Daoy (cell line): Measurements from ENCODE around the gene WBP2NL. TPM values are rescaled to one million over a fixed set of nuclear protein-coding genes. Genes with fewer than 3 reads are reported as not detected.
"Not testable (repeated sequence)": the region's sequence is repeated elsewhere in the genome, so short reads cannot be mapped to it uniquely, and the experiment has no call there.

Source experiments
- DNase-seq: peaks from one replicate; pipeline ENCODE4 v3.0.0-alpha.2; 2015; ENCODE audit warnings: low read depth
- total RNA-seq: library from RNA; depleted of rRNA; stranded (reverse); fragments of >200 nt; shearing (Covaris generic); gene quantifications from 2 replicates; pipeline ENCODE4 v1.2.3, GENCODE V29; 2014; rRNA removed

Gene WBP2NL, protein sequence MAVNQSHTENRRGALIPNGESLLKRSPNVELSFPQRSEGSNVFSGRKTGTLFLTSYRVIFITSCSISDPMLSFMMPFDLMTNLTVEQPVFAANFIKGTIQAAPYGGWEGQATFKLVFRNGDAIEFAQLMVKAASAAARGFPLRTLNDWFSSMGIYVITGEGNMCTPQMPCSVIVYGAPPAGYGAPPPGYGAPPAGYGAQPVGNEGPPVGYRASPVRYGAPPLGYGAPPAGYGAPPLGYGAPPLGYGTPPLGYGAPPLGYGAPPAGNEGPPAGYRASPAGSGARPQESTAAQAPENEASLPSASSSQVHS
- not detected in 2 replicates for total RNA-seq

DNA sequence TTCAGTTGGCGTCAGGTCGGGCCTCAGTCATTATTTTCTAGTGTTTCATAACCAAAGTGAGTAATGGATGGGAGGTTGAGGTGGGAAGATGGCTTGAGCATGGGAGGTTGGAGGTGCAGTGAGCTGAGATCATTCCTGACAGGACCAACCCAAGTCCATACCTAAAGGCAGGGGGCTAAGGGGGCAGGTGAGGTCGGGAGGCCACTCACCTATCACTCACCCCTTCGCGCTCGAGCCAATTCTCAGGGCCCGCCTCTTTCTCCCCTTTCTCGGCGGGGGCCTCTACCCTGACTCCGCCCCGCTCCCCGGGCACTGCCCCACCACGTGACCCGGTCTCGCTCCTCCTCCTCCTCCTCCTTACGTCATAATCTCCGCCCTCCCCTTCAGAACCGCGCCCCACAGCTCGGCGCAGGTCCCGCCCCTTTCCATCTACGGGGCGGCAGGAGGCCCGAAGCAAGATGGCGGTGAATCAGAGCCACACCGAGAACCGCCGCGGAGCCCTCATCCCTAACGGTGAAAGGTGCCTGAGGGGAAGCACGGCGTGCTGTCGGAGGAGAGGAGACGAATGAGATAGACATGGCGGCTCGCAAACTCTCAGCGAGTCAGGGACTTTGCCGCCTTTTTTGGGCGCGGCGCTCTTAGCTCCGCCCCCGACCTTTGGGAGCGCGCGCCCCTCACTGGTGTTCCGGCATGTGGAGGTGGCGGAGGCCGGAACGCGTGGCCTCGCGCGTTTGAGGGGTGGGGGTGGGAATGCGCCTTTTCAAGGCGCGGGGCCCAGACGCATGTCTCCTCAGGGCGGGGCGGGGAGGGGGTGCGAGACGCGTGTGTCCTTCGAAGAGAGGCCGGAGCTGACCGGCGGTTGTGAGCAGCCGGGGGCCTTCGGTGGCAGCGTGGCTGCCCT, at the start of gene WBP2NL:
Gene WBP2NL, plus strand, starts transcription at position 428 of the 901 bp plus-strand sequence. Its CDS starts 31 bp downstream, at position 459.
- no peak for DNase-seq

DNA sequence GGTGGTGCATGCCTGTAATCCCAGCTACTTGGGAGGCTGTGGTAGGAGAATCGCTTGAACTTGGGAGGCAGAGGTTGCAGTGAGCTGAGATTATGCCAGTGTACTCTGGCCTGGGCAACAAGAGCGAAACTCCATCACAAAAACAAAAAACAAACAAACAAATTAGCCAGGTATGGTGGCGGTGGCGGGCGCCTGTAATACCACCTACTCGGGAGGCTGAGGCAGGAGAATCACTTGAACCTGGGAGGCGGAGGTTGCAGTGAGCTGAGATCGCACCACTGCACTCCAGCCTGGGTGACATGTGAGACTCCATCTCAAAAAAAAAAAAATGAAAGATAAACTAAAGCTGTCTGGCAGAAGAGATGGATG, 49.7 kb upstream of the WBP2NL start:
- not testable (repeated sequence) for DNase-seq

DNA sequence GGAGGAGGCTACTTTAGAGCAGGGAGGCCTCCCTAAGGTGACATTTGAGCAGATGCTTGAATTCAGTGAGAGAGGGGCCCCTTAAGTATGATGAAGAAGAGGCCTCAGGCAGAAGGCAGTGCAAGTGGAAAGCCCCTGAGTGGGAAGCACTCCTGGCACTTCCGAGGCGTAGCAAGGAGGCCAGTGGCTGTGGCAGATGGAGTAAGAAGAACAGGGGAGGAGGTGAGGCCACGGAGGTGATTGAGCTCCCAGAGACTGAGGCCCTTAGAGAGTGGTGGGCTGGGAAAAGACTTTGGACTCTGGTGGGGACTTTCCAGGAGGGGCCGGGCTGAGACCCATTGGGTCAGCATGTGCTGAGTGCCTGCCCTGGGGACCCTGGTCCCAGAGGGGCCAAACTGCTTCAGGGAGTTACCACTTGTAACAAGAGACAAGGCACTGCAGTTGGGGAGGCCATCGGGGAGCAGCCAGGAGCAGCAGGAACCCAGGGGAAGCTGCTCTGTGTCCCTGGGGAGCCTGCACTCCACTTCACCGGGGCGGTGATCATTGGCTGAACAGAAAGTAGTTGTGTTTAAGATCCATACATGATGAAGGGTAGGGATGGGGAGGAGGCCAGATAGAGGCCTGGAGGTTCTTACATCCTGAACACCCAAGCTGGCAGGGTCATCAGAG, 49.2 kb upstream of the WBP2NL start:
- DNase-seq: no peak

DNA sequence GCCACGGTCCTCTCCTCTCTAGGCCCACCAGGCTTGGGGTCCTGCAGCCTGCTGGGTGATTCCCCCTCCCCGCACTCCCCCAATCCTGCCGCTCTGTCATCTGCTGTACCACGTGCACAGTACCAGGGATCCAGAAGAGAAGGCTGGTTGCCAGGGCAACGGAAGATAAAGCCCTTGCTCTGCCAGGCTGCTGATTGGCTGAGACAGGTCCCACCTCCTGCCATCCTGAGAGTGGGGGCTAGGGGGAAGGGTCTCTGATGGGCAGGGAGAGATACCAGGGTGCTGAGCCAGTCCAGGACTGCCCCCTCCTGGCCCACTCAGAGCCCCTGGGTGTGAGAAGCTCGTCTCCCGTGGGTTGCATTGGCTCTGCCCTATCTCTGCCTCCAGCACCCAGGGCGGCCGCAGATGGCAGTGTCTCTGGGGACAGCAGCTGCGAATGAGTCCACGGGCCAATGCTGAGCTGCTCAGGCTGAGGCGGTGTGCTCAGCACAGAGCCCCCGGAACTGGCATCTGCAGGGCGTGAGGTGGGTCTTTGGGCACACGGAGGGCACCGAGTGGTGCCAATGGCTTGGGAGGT, 46.6 kb upstream of the WBP2NL start, which contains the start of gene SMIM45:
Gene SMIM45, plus strand, starts transcription at position 253 of the 577 bp plus-strand sequence.
- DNase-seq: no peak

DNA sequence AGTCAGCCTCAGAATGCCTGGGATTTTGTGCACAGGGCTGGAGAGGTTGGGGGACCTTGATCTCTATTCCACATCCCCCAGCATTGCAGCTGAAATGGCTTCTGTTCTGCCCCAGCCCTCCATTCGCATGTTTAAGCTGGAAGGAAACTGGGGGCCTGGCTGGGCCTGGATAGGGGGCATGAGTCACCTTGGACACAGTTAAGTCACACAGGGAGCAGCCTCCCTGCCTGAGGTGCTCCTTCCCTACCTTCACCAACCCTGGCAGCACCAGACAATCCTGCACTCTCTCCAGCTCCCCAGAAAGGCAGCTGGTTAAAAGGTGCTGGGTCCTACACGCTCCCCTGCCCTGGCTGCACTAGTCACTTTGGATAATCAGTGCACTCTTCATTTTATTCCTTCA, 45.9 kb upstream of the WBP2NL start:
- no peak for DNase-seq

DNA sequence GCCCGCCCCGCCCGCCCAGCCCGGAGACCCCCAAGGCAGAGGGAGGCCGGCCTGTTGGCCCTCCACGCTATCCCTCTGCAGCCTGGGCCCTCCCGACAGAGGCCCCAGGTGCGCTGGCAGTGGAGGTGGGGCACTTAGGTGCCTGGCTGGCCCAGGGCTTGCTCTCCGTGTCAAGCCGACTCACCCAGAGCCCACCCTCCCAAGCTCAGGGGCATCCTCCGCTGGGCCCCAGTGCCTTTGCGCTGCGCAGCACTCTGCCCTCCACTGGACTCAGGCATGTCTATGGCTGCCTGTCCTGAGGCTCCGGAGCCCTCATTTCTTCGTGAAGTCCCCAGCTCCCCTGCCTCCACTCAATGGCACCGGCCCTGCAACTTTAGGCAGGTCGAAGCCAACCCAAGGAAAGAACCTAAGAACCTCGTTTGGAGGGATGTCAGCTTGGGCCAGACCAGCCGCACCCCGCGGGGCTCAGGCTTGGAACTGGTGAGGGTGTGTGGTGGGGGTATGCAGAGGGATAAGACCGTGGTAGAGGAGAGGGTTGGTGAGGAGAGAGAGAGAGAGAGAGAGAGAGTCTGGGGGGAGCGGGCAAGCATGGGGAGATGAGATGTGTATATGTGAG, 40.5 kb upstream of the WBP2NL start:
- DNase-seq: no peak

DNA sequence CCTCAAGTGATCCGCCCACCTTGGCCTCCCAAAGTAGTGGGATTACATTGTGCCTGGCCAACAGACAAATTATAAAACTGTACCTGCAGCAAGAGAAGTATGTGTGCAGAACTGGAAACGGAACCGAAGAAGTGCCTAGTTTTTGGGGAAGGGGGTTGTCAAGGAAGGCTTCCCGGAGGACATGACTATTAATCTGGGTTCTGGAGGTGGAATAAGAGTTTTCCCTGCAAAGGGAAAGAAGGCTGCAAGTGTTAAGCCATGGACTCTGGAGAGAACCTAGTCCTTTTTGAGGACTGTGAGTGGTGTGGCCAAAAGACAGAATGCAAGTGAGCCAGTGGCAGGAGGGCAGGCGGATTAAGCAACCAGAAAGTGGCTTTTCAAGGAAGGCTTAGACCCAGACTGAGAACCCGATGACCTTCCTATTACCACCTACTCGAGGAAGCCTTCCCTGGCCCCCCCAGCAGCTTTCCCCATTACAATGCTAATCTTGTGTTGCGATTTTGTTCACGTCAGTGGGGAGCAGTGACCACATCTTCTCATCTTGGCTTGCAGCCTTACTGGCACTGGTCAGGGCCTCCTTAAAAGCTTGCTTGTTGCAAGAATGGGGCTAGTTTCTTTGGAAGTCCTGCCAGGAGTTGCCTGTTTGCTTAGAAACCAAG, 35.0 kb upstream of the WBP2NL start:
- DNase-seq: no peak

DNA sequence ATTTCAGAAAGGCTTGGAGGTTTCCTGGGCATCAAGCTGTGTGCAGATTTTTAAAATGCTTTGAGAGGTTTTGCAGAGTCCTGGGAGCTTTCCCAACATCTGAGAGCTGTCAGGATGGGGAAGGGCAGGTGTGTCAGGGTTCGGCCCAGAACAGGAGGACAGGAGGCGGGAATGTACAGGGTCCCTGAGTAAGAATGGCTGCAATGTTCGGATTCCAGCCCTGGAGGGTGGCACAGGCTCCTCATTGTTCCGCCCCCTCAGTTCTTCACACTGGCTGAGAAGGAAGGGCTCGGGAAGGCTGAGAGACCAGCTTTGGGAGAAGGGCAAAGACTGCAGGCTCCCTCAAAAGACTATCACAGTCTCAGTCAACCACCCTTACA, 34.5 kb upstream of the WBP2NL start:
- no peak for DNase-seq

DNA sequence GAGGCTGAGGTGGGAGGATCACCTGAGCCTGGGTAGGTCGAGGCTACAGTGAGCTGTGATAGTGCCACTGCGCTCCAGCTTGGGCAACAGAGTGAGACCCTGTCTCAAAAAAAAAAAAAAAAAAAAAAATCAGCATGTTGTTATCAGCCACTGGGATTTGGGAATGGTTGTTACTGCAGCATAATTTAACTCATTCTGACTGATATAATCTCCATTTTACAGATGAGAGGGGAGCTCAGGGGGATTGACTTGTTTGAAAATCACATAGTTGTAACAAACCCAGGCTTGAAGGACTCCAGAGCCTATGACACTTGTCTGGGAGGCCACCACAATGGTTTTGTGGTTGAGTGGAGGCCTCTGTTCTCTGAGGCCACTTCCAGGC, 32.4 kb upstream of the WBP2NL start:
- DNase-seq: no peak

DNA sequence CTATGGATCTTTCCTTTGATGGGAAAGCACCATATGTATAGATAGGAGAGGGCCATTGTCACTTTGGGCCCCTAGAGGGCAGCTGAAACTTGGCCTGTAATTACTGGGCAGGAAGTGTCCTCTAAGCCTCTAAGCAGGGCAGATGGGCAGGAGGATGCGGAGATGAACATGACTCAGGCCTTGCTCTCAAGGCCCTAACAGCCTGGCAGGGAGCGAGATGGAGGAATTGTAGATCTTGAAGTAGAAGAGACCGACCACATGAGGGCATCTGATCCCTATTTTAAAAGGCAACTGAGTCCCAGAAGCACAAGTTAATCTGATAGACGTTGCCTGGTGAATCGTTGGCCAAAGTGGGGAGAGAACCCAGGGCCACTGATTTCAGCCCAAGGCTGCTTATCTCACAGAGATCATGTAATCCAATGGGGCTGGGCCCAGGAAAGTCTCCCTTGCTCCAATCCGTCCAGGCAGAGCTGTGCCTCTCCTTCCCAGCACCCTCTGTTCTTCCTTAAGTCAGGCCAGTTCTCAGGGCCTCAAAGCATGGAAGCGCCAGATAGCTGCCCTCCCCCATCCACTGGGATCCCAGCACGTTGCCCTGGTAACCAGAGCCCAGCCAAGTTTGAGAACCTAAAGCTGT, 31.9 kb upstream of the WBP2NL start:
- peak; percentile 80 for DNase-seq

DNA sequence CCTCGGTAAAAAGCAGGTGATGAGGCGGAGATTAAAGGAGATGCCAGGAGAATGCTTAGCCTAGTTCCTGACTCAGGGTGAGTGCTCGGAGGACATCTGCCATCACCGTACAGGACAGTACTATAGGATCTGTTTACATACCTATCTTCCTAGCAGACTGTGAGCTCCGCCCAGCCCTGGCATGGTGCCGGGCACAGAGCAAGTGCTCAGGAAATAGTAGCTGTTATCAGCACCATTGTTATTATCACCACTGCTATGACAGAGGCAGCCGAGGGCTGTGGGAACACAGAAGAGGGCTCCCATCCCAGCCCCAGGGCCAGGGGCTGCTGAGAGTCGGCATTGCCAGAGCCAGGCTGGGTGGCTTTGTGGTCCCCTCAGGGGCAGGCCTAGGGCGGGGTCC, 30.0 kb upstream of the WBP2NL start:
- peak; percentile 18 for DNase-seq

DNA sequence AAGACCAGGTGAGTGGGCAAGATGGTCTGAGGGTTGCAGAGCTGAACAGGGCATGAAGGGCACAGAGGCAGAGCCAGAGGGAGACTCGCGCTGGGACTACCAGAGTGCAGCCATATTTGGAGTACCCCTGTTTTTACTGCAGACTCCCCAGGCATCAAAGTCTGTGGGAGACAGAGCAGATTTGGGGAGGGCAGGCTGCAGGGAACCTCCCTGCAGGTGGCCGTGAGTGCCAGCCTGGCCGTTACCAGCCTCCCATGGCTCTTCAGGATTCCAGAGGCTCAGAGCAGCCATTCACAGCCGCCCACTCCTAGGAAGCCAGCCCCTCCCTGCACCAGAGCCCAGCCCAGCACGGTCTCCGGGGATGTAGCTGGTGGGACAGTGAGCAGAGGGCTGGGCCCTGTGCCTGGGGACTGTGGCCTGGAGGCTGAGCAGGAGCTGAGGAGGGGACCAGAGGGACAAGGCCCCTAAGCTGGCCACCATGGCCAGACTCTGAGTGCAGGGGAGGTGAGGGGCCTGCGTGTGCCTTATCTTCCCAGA, 29.4 kb upstream of the WBP2NL start, which contains the start of gene SEPTIN3:
Gene SEPTIN3, plus strand, starts transcription at position 334 of the 537 bp plus-strand sequence. CDS start 2,050 bp downstream, outside the sequence.
- no peak for DNase-seq

DNA sequence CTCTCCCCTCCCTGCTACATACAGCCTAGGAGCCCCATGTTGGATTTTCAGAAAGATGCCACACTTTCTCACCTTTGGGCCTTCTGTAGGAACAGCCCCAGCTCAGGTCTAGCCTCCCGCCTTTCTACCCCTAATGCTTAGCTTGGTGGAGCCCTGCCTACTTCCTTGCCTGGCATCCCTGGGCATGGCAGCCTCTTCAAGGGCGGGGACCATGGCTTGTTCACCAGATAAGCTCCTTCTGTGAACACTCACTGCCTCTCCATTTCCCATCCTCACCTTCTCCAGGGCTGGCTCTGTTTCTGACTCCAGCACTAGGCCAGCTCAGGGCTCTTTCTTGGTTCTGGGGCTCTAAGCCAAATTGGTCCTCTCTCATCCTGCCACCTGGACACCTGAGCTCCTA, 28.0 kb upstream of the WBP2NL start:
- no peak for DNase-seq

DNA sequence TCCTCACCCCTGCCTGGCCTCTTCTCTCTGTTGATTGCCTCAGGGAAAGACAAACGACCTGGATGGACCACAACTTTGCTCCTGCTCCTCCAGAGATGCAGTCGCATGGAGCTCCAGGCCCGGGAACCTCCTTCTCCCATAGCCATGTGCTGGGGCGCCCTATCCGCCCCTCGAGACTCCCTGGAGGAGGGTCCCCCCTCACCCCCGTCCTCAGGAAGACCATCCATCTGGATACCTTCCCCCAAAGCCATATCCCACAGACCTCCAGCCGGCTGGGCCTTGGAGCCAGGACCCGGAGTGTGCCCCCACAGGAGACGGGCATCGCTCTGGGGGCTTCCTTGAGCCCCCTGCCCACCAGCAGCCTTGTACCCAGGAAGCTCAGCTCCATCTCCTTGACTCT, 27.2 kb upstream of the WBP2NL start:
- no peak for DNase-seq

DNA sequence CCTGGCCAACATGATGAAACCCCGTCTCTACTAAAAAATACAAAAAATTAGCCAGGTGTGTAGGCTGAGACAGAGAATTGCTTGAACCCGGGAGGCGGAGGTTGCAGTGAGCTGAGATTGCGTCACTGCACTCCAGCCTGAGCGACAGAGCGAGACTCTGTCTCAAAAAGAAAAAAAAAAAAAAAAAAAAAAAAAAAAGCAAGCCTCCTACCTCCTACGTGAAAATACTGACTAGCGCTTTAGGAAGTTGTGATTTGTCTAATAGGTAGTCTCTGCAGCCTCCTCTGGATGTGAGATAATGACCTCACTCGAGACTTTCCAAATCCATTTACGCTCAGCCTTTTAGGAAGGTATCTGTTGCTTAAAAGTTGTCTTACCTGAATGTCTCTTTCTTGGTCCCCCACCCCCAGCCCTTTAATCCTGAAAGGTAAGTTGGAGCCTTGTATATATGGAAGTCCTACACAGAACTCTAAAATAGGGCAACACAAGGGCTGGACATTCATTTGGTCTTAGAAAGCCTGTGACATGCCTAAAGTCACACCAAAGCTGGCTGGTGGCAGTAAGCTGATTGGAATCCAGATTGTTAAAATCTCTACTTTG, 23.8 kb upstream of the WBP2NL start:
- no peak for DNase-seq

DNA sequence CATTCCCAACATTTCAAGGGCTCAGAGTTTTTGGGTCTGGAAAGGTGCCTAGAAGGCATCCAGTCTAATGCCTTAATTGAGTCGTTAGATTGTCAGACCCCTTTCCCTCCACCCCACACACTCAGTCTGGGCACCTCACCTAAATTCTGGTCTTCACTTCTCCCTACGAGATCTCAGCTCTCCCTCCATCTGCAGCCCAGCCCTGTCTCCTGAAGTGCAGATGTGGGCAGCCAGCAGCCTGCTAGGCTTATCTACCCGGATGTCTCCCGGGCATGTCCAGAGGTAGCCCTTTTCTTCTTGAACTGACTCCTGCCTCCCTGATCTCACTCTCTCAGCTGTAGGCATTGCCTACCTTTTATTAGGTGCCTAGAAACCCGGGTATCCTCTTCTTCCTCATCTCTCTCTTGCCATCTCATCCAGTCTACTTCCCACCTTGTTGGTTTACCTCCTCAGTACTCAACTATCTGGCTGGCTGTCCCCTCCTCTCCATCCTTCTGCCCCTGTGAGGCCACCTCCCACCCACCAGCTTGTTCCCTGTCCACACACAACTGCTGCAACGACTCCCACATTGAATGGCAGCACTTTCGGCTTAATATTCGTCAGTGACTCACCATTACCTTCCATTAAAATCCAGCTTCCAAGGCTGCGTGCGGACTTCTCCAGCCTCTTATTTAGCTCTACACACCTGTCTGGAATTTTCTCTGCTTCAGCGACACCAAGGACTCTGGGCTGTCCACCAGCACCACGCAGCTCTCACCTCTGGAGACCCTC, 23.1 kb upstream of the WBP2NL start:
- no peak for DNase-seq

DNA sequence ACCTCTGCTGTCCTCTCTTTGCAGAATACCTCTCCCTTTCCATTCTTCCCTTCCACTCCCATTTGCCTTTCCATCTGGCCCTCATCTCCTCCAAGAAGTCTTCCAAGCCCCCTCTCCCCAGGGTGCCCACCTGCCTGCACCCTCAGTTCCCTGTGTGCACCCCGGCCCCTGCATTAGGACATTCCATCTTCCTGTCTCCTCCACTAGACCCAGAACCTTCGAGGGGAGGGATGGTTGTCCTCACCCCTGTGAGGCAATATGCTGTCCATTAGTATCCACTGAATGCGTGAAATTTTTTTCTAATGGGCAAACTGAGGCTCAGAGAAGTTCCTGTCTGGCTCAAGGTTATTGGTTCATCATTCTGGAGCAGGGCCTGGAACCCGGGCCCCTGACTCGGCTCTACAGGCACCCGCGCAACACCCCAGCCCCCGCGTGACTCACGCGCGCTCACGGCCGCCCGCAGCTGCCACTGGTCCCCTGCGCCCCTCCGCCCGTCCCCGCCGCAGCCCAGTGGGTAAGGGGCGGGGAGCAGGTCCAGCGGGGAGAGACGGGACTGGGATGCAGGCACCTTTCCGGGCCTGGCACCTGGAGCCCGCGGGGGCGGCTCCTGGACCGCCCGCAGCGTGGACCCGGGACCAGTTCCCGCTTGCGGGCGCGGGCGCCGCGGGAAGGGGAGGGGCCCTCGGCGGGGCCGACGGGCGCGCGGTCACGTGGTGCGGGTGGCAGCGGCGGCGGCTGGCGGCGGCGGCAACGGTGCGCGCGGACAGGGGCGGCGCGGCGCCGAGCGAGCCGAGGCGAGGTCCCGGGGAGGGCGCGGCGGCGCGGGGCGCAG, 22.3 kb upstream of the WBP2NL start:
- DNase-seq: peak; percentile 25

DNA sequence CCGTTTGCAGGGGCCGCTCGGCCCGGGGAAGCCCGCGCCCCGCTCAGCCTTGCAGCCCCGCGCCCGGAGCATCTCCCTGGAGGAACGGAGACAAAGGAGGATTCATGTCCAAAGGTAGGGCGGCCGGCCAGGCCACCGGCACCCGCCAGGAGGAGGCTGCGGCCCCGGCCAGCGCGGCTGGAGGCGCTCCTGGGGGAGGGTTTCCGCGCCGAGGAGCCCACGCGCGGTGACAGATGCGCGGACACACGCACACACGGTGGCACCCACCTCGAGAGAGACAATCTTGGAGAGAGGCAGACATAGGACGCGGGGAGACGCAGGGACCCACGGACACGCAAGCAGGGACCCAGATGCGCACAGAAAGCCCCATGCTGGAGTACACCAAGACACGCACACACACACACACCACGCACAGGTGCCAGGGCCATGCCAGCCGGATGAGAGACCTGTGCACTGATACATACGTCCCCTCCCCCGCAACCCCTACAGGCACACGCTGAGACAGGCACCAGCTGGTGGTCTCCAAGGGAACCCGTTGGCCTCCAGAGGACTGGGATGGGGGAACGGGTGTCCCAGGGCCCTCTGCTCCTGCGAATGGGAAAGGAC, 21.5 kb upstream of the WBP2NL start:
- peak; percentile 15 for DNase-seq
